ENCODE results near the gene BIN1.

The BIN1 gene

DNA sequence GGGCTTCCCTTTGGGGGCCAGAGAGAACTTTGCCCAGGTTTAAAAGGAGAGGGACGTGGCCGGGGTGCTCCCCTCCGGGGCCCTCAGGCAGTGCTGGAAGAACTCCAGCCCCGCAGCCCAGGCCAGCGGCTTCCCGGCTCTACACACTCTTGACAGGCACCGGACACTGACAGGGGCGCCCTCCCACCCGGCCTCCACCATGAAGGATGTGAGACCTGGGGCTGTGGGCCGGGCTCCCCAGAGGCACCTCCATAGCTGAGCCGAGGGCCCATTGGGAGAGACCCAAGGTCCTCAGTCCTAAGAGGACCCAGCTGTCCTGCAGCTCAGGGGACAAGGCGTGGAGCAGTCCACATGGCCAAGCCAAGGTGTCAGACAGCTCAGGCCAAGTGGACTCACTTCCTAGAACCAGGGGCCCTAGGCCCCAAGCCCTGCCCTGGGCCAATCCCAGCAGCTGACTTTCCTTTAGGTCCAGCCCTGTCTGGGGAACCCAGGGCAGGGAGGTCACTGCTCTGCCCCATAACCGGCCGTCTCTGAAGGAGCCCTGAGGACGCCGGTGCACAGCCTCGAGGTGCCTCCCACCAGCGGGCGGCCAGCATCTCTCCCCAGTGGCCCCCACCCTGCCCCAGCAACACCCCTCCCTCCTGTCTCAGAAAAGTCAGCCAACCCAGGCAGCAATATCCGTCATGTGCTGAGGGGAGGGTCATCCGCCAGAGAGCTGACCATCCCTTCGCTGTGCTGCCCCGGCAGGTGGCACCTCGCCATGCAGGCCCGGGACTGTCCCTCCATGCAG is 51.8 kb downstream of the BIN1 start:
- DNase-seq: no peak

DNA sequence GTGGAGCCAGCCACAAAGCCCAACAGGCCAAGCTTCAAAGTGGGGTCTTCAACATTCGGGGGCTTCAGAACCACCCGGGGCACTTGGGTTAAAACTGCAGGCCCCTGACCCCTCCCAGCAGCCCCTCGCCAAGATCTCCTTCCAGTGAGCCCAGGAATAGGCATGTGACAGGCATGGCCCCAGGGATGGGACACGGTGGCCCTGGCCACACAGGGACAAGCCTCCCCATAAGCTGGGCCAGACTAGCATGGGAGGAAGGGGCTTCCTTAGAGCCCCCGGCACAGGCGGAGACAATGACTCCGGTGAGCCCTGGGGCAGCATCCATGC is 52.4 kb downstream of the BIN1 start:
- DNase-seq: no peak

DNA sequence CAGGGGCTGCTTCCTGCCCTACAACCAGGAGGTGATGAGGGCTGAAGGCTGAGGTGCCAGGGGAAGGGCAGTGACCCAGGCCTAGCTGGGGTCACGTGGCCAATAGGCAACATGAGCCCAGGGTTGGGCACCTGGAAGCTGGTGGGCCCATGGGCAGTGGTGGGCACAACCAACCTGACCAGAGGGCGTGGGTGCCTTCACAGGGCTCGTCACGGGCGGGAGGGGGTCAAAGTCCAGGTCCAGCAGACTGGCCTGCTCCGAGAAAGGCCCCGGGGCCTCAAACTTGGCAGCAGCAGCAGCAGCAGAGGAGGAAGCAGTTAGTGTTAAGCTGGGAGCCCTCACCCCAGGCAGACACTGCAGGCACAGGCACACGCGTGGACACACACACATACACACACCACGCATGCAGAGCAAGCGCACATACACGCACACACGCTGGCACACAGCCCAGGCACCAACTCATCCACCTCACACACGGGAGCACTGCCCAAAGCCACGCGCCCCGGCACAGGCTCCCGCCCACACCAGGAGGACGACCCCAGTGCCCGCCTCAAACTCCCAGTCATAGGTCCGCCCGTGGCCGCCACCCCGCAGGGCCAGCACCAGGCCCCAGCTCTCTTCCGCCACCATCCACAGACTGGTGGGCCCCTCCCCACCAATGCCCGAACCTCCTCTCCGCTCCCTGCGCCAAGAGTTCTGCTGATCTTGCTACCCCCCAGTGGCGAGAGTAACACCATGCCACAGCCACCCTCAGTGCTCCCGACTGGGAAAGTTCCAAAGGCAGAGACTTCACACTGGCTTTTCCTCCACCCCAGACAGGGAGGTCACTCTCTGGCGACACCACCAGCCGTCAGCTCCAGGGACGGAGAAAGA is 53.0 kb downstream of the BIN1 start:
- DNase-seq: no peak

DNA sequence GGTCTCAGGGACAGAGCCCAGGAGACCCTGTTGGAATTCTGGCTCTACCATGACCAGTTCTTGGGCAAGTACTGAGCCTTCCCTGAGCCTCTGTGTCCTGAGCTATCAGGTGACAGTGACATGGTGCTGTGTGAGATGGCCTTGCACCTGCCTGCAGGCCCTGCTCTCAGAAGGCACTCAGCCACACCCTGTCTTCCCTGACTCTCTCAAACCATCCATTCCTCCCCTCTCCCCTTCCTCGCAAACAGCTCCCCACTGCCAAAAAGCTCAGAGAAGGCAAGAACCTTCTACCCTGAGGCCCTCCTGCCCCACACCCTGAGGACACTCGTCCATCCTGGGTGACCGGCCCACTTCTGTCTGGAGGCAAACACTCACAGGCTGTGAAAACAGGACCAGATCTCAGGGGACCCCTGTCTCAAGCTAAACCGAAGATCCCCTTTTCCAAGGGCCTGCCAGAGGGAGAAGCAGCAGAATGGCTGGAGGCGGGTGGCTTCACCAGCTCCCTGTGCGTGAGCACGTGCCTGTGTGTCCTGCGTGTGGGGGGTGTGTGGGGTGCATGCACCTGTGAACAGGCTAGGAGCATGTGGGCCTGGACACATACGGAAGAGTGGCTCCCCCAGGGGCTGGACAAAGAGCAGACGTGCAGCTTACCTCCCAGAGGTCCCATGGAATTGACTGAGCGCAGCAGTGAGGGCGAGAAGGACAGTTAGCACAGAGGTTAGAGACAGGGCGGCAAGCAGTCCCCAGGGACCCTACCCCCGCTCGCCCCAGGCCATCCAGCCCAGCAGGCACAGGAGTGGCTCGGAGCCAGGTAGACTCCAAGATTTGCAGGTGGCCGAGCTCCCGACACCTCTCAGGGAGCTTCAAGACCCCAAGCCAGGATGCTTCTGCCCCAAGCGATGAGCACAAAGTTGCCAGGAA is 53.9 kb downstream of the BIN1 start:
- no peak for DNase-seq

DNA sequence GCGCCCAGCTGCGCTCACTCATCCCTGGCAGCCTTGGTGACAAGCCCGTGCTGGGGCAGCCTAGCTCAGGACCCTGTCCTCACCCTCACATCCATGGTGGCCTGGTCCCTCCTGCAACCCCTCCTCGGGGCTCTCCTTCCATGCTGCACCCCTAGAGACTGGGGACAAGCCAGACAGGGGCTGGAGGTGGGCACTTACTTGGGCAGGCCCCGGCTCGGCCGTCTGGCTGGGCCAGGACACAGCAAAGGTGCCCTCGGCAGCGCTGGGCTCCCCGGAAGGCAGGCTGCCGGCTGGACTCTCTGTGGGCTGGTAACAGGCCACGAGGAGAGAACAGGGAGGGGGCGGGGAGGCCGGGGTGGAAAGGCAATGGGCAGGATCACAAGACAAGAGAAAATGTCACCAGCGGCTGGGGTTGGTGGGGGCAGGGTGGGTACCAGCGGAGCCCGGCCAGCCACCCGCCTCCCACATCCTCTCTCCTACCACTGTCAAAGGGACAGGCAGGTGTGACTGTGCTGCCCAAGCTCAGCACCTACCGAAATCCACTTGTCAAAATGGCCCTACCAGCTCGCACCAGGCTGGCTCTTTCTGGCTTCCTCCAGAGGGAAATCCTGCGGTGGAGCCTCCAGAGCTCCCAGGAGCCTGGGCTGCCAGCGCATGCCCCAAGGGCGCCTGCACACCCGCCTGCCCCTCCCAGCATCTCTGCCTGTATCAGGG is 54.7 kb downstream of the BIN1 start:
- DNase-seq: no peak

DNA sequence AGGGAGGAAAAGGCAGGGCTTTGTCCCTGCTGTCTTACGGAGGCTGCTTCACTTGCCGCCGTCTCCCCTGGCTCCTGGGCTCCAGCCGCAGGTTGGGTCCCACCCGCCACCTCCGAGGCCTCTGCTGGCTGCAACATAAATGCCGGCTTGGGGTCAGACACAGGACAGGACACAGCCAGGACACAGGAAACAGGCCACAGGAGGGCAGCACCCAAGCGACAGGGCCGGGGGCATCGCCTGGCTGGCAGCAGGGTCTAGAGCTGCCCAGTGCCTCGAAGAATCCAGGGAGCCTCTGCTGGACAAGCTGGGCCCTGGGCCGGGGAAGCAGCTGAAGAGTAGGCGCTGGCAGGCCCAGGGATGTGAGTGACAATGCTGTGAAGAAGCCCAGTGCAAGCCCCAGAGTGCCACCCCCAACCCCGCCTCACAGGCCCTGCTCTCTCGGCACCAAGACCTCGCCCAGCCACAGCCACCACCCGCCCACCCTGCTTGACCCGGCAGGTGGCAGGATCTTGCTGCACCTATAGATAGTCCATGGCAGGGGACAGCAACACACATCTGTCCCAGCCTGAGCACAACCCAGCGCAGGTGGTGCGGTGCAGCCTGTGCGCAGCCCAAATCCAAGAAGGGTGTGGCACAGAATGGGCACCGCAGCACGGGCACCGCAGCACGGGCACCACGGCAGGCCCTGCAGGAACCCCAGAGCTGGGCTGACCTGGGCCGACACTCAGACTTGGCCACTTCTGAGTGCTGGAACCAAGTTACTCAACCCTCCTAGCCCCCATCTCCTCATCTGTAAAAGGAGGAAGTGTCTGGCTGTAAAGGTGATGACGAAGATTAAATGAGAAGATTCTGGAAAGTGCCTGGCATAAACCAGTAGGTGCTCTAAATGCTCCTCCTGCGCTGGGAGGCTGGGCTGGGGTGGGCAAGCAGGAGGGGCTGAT is 55.6 kb downstream of the BIN1 start:
- DNase-seq: no peak

DNA sequence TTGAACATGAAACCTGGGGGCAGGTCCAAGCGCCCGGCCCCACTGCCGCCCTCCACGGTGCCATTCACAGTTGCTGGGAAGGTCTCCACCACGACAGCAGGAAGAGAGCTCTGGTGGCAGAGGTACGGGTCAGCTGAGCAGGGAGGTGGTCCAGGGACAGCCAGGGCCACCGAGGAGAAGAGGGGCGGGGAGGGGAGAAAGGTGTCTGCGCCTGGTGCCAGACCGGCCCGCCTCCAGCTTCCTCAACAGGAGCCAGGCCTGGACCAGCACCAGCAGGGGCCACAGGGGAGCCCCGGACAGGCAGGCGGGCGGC is 56.2 kb downstream of the BIN1 start:
- DNase-seq: no peak

DNA sequence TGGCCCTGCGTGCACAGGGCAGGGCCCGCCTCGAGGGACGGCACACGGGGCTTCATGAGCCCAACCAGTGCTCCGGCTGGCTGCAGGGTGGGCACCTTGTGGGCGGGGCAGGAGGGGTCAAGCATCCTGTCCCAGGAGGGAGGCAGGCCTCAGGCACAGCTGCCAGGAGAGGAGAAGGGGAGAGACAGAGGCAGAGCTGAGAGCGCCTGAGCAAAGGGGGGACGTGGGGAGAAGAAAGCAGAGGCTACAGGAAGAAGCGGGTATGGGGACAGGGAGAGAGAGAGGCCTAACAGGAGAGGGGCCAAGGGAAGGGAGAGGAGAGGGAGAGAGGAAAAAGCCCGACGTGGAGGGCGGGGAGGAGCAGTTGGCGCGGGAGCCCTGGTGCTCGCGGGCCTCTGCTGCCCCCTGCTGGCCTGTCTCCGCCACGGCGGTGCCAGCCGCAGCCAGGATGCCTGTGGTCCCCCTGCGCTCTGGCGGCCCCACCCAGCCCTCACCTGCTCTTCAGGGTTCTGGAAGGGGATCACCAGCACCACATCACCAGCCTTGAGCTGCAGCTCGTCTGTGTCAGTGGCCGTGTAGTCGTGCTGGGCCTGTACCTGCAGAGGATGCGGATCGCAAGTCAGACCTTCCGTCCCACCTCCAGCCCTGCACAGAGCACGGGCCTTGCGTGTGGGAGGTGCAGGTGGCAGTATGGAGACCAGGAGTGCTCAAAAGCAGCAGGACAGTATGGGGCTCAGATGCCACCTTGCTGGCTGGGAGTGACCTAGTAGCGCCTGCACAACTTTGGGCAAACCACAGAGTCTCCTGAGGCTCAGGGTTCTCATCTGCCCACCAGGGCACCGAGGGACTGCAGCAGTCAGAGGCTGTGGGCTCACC is 56.8 kb downstream of the BIN1 start:
- DNase-seq: peak; percentile 49 to 55

DNA sequence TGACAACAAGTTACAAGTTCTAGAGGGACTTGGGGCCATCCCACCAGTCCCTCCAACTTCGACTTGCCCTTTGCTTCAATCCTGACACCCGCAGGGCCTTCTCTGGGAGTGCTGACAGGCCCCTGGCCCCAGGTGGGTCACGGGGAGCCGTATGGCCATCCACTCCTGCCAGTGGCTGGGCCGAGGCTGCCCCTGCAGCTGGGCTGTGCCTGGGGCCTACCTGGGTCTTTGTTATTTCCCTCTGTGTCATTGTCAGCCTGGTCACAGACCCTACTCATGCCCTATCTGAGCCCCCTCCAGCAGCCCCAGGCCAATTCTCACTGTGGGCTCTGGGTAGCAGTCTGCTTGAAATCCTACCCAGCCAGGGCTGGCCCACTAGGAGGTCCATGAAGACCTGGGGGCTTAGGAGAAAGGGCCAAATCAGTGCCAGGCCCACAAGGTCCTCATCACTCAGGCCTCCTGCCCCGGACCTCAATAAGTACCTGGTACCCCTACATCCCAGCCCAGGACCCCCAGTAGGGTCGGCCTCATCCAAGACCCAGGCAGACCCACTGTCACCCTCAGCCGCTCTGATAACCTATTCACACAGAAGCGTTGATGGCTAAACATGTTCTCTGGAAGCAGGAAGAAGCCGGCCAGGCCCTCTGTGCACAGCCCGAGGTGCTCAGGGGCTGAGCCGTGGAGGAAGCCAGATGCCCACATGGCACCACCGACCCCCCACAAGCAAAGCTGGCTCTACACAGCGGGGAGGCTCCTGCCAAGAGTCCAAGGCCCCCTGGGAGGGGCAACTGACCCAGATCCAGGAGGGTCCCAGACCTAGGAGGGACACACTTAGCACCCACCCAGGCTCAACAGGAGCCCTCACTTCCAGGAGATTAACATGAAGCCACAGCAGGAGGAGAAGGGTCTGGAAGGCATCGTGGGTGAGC is 57.7 kb downstream of the BIN1 start:
- DNase-seq: peak in 1 of 2 donors; percentile 6

DNA sequence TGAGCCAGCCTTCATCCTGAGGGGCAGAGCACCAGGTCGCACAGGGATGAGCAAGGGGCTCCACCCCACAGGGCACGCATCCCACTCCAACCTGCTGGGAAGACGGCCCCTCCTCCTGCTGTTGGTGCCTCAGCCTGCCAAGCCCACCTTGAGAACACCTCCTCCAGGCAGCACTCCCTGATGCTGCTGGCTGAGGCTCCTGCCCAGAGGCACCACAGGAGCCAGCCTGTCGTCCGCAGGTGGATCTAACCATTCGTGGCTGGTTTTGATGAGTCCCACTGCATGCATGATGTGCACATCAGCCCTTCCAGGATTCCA is 58.4 kb downstream of the BIN1 start:
- peak in 1 of 2 donors; percentile 8 for DNase-seq

DNA sequence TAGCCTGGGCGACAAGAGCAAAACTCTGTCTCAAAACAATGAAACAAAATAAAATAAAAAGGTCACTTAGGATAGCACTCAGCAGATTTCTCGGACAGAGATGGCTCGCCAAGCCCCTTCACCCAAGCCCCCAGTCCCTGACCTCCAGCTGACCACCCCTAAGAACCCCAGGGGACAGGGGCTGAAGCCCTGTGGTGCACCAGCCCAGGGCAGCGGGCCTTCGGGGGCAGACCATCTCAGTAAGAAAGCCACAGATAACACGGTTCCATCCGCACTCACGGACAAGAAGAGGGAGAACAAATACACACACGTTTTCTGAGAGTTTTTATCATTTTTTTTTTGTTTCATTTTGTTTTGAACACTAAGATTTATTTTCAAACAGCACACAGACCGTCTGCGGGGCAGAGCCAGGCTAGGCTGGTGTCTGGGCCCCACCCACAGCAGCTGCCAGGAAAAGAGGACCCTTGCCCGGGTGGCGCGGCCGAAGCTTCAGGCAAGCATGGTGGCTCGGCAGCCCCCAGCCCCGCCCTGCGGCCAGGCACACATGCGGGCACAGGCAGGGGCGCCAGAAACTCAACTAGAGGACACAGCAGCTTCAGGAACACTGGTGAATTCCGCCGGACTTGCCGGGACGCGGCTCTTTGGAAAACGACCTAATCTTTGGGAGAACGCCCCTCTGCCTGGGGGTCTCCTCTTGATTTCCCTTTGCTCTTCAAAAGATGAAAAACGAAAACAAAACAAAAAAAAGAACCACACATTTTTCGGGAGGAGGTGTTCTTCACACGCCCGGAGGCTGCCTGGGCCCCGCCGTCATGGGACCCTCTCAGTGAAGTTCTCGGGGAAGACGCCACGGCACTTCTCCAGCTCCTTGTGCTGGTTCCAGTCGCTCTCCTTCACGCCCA is 59.0 kb downstream of the BIN1 start:
- DNase-seq: peak in 1 of 2 donors; percentile 9

DNA sequence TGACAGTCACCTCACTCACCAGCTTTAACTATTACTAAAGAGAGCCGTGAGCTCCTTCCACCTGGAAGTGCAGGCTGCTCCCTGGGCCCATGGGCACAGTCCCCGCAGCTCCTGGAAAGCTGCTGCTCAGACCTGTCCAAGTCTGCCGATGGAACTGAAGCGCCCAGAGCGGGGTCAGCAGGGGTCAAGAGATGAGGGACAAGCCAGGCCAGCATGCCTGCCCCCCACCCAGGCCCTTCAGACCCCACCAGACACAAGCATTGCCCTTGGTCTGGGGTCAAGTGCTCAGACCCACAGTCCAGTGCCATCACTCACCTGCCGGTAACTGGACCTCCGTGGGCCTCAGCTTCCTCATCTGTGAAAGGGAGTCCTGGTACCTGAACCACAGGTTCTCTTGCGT is 59.9 kb downstream of the BIN1 start:
- no peak for DNase-seq

DNA sequence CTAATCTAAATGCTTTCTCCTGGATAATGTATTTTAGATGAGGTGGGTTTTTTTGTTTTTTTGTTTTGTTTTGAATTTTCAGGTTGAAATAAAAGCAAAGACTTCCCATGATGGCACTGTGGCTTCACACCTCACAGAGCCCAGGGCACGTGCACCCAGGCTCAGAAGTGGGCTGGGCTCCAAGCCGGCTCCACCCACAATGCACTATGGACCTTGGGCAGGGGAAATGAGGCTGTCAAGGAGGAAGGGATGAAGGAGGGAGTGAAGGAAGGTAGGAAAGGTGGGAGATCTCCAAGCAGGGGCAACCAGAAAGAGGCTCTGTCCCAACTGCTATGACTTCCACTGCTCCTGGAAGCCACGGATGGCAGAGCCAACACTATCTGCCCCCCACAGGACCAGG is 60.4 kb downstream of the BIN1 start:
- DNase-seq: peak in 1 of 2 donors; percentile 8

DNA sequence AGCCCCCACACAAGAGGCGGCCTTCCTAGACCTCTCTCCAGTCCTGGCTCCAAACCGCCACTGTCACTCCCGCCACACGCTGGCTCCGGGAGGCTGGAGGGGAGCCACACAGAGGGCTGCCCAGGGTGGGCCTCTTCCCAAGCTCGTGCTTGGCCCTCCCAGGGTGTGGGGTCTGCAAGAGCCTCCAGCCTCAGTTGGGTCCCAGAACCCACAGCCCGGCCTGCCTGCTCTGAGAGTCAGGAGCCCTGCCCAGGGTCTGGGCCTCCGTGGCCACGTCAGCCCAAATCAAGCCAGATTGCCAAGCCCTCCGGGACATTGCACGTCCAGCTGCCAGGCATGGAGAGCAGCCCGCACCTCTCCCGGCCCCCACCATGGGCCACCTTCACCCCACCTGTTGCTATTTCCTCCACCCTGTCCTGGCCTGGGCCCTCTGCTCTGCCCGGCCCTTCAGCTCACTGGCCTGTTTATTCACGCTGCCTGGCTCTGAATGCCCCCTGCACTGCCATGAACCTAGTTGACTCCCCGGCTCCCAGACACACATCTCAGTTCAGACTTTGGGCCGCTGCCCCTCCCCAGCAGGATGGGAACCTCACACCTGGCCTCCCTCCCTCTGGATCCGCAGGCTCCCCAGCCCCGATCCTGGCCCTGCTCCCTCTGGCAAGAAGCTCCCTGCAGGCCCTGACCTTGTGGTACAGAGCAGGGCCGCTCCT is 61.0 kb downstream of the BIN1 start:
- DNase-seq: peak in 1 of 2 donors; percentile 9

DNA sequence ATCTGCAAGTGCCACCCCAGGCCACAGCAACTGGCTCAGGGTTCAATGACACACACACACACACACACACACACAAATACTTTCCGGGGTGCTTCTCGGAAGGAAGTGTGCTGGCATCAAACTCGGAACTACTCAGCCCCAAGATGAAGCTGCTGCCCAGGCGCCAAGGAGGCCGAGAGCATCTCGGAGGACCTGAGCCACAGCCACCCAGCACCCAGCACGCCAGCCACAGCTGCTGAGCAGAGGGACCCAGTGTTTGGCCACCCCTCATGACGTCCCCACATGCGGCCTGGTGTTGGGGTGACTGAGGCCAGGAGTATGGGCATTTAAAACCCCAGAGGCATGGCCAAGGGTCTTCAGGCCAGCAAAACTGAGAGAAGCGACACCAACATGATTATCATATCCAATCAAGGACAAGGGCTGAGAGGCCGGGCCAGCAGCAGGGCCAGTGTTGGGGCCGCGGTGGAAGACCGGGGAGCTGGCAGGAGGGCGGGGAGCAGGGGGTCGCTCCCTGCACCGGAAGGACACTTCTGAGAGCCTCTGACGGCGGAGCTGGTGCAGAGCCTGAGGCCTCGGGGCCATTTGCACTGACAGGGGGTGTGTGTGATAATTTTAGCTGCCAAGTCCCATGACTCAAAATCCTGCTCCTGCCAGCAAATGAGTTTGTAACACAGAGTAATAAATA is 61.8 kb downstream of the BIN1 start:
- peak in 1 of 2 donors; percentile 1 for DNase-seq

DNA sequence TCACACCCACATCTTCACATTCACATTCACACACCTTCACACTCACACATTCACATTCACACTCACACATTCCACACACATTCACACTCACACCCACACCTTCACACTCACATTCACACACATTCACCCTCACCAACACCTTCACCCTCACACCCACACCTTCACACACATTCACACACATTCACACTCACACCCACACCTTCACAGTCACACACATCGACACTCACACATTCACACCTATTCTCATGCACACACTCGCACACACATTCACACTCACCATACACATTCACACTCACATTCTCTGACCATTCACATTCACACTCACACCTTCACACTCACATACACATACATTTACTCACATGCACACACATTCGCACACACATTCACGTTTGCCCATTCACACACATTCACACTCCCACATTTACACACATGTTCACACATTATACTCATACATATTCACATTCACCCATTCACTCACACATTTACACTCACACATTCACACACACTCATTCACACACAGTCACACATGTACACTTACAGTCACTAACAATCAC is 62.7 kb downstream of the BIN1 start:
- DNase-seq: peak in 1 of 2 donors; percentile 1
